HepG2 (cell line): Measurements from ENCODE around the gene AFF1.

Experiments used
- EZH2 ChIP-seq: conservative IDR thresholded peaks from 2 replicates; pipeline ENCODE4 v1.6.1; 2012; ENCODE audit warnings: mild to moderate bottlenecking, low read depth, low read length, moderate library complexity
- GLMP ChIP-seq: sonication (generic); formaldehyde crosslinking; IDR thresholded peaks from 2 replicates; pipeline ENCODE4 v1.9.0; 2021; ENCODE audit warnings: missing genetic modification reagents, mild to moderate bottlenecking, borderline replicate concordance
- NR2C2 ChIP-seq: sonication (generic); formaldehyde crosslinking; IDR thresholded peaks from 2 replicates; pipeline ENCODE4 v1.4.0; 2020; ENCODE audit warnings: missing genetic modification reagents, mild to moderate bottlenecking, moderate library complexity, borderline replicate concordance
- ZNF407 ChIP-seq: sonication (generic); formaldehyde crosslinking; IDR thresholded peaks from one replicate; pipeline ENCODE4 v1.5.1; 2020; ENCODE audit warnings: mild to moderate bottlenecking, missing genetic modification reagents; ENCODE audit errors: not compliant biosample characterization
- ZNF510 ChIP-seq: sonication (generic); formaldehyde crosslinking; IDR thresholded peaks from 2 replicates; pipeline ENCODE4 v1.4.0; 2020; ENCODE audit warnings: low read depth, mild to moderate bottlenecking, missing genetic modification reagents
- ZNF512B ChIP-seq: sonication (generic); formaldehyde crosslinking; IDR thresholded peaks from 2 replicates; pipeline ENCODE4 v1.5.1; 2020; ENCODE audit warnings: missing genetic modification reagents, mild to moderate bottlenecking, borderline replicate concordance
- ZNF776 ChIP-seq: sonication (generic); formaldehyde crosslinking; IDR thresholded peaks from 2 replicates; pipeline ENCODE4 v1.4.0; 2020; ENCODE audit warnings: mild to moderate bottlenecking, missing genetic modification reagents

DNA sequence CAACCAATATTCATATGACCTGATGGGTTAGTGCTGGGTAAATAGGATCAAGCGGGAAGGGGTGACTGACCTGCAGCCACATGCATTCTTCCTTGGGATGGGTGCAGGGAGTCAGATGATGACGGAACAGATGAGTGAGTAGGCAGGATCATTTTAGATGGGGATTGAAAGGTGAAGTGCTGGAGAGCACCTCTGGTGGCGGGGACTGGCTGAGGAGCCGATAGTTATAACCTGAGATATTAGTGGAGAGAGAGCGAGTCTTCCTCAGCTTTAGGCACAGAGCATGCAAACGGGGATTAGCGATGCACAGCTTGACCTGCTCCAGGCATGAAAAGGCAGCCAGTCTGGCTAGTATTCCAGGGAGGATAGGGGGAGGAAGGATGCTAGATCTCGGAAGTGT is 99.1 kb downstream of the AFF1 start:
- TF ChIP-seq ZNF407 (CRISPR knock-in tag) (no peak), ZNF776 (CRISPR knock-in tag) (no peak), EZH2 (no peak), NR2C2 (CRISPR knock-in tag) (no peak), ZNF512B (no peak), ZNF510 (no peak), GLMP (CRISPR knock-in tag) (no peak)
